Colonic mucosa (tissue), 4 donors: ENCODE data around the gene TENM3. TPM values are rescaled to one million over a fixed set of nuclear protein-coding genes. Genes with fewer than 3 reads are reported as not detected.

Experiments
- DNase-seq: peaks from one replicate; pipeline ENCODE4 v3.0.0-alpha.2; 2020
- H3K27ac ChIP-seq: fragments of 200-600 bp; one replicate; pipeline ENCODE4 v1.8.0; 2021
- H3K27me3 ChIP-seq: fragments of 200-600 bp; one replicate; pipeline ENCODE4 v1.8.0; 2021
- H3K36me3 ChIP-seq: fragments of 200-600 bp; one replicate; pipeline ENCODE4 v1.8.0; 2021
- H3K4me1 ChIP-seq: fragments of 200-600 bp; one replicate; pipeline ENCODE4 v1.8.0; 2021; ENCODE audit warnings: mild to moderate bottlenecking
- H3K4me3 ChIP-seq: fragments of 200-600 bp; one replicate; pipeline ENCODE4 v1.8.0; 2021
- H3K9ac ChIP-seq, 2 donors: one replicate each; pipeline ENCODE4 v1.7.0; 2013; ENCODE audit warnings: control low read depth in 2 of 2, low read depth in 2 of 2, low read length in 2 of 2
- H3K9me3 ChIP-seq: fragments of 200-600 bp; one replicate; pipeline ENCODE4 v1.8.0; 2021
- intact Hi-C: fragments of 100-400 bp; cut with DNase I; formaldehyde crosslinking; loops from one replicate; pipeline ENCODE4 v1.14.1; 2022
- total RNA-seq, 2 donors: library from RNA; stranded (reverse); fragmentation: NEBNext Ultra II Directional in 1 of 2; extraction: Animal tissue kit (Norgen Biotek cat#: 25700) in 1 of 2; gene quantifications; one replicate each; pipeline ENCODE4 v1.2.1, GENCODE V29; 2021
- TF ChIP-seq, protein P1 (sequence below): fragments of 200-600 bp; IDR thresholded peaks from one replicate; pipeline ENCODE4 v1.8.0; 2022; ENCODE audit warnings: antibody characterized with exemption, mild to moderate bottlenecking
- donor health status: healthy.
- donor health status: DM: no; HTN: no; CAD: no.
- donor health status: DM: no; HTN: no; CAD: no.

Gene TENM3
- total RNA-seq, 2 donors from 2014 or later = 0.32 to 1.6 TPM

- Histone ChIP-seq H3K4me3 (no peak overlapping the region), H3K4me1 (no peaks in the 10 kb centered on the region), H3K9ac (no peak overlapping the region), H3K27me3 (no peaks in the 10 kb centered on the region), H3K27ac (no peak overlapping the region), H3K36me3 (no peaks in the 10 kb centered on the region), H3K9me3 (no peaks in the 10 kb centered on the region)
- no peak for DNase-seq
- intact Hi-C loops = no loop called here
- TF ChIP-seq, protein P1, sequence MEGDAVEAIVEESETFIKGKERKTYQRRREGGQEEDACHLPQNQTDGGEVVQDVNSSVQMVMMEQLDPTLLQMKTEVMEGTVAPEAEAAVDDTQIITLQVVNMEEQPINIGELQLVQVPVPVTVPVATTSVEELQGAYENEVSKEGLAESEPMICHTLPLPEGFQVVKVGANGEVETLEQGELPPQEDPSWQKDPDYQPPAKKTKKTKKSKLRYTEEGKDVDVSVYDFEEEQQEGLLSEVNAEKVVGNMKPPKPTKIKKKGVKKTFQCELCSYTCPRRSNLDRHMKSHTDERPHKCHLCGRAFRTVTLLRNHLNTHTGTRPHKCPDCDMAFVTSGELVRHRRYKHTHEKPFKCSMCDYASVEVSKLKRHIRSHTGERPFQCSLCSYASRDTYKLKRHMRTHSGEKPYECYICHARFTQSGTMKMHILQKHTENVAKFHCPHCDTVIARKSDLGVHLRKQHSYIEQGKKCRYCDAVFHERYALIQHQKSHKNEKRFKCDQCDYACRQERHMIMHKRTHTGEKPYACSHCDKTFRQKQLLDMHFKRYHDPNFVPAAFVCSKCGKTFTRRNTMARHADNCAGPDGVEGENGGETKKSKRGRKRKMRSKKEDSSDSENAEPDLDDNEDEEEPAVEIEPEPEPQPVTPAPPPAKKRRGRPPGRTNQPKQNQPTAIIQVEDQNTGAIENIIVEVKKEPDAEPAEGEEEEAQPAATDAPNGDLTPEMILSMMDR = no peak
Observed at GRCh38 chr4:182519528-182519927, 276.3 kb downstream of the TENM3 start.

GRCh38 chr4:182521011-182521410 is 277.8 kb downstream of the TENM3 start:
- Histone ChIP-seq H3K9ac (no peak overlapping the region), H3K4me3 (no peak overlapping the region), H3K4me1 (no peaks in the 10 kb centered on the region), H3K36me3 (no peaks in the 10 kb centered on the region), H3K9me3 (no peaks in the 10 kb centered on the region), H3K27ac (no peak overlapping the region), H3K27me3 (no peaks in the 10 kb centered on the region)
- DNase-seq = no peak
- TF ChIP-seq, protein P1 = no peak
- intact Hi-C loops = no loop called here

DNA sequence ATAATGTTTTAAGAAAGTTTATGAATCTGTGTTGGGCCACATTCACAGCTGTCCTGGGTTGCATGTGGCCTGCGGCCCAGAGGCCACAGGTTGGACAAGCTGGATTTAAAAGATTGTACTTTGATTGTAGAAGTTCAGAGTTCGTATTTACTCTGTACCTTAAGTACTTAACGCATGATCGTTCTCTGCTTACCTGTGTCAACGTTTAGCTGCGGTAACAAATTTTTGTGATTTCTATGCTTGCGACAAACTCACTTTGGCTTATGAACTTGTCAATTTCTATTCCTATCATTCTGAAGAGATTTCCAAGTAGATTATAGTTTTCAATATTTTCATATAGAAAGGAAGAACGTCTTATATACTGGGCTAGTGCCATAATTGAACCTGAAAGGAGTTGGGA is 285.6 kb downstream of the TENM3 start:
- Histone ChIP-seq H3K36me3 (no peaks in the 10 kb centered on the region), H3K4me3 (no peak overlapping the region), H3K27ac (no peak overlapping the region), H3K9me3 (no peaks in the 10 kb centered on the region), H3K4me1 (no peaks in the 10 kb centered on the region), H3K9ac (no peak overlapping the region), H3K27me3 (no peaks in the 10 kb centered on the region)
- DNase-seq = no peak
- intact Hi-C loops = no loop called here
- TF ChIP-seq, protein P1 = no peak

DNA sequence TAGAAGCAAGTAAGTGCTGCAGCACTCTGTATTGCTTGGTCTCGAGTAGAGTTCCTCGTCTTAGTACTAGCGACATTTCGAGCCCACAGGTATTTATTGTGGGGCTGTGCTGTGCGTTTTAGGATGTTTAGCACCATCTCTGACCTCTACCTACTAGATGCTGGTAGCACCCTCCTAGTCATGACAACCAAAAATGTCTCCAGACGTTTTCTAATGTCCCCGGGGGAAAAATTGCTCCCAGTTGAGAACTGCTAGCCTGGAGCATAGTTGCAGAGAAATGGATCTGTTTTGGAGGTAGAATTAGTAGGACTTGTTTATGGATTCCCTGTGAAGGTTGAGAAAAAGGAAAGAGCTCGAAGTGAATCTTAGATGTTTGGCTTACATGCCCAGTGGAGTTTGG is 287.2 kb downstream of the TENM3 start:
- intact Hi-C loops = no loop called here
- Histone ChIP-seq H3K27ac (no peak overlapping the region), H3K4me3 (no peak overlapping the region), H3K27me3 (no peaks in the 10 kb centered on the region), H3K36me3 (no peaks in the 10 kb centered on the region), H3K4me1 (no peaks in the 10 kb centered on the region), H3K9me3 (no peaks in the 10 kb centered on the region), H3K9ac (no peak overlapping the region)
- TF ChIP-seq, protein P1 = no peak
- no peak for DNase-seq

DNA sequence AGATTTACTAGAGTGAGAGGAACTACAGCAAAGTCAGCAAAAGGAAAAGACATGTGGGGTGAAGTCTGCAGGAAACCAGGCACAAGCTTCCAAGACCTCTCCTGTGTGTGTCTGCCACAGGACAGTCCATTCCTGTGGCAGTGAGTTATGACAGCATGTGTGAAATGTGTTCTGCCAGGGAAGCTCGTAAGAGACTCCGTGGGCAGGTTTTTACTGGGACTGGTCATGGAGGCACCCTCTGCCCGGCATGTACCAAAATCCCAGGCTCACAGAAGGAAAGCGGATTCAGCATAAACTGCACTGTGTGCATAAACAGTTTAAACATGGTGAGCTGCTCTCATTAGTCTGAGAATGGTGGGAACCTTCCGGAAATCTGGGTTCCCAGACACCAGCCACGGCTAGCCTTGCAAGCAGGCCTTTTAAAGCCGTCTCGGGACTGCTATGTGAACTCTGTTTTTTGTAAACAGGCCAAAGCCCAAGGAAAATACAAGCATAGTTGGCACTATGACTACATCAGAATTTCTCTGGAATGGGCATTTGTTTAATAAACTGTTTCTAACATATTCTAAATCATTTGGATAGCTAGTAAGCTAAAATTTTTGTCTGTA is 288.5 kb downstream of the TENM3 start:
- no peaks in the 10 kb centered on the region for H3K4me1 ChIP-seq
- H3K9ac ChIP-seq = no peak overlapping the region
- H3K27me3 ChIP-seq = no peaks in the 10 kb centered on the region
- no peaks in the 10 kb centered on the region for H3K9me3 ChIP-seq
- no peak for DNase-seq
- TF ChIP-seq, protein P1 = no peak
- no peaks in the 10 kb centered on the region for H3K36me3 ChIP-seq
- no peak overlapping the region for H3K4me3 ChIP-seq
- H3K27ac ChIP-seq = no peak overlapping the region
- intact Hi-C loops = no loop called here
